ENCODE results near the gene TTLL3.
"Not testable (repeated sequence)": the region's sequence is repeated elsewhere in the genome, so short reads cannot be mapped to it uniquely, and the experiment has no call there.

Gene TTLL3

GRCh38 chr3:9865125-9865637, 55.1 kb downstream of the TTLL3 start:
- not testable (repeated sequence) for DNase-seq (ENCODE audit: low read depth in 2 of 2)

GRCh38 chr3:9866639-9867038, 56.6 kb downstream of the TTLL3 start:
- DNase-seq (ENCODE audit: low read depth in 2 of 2) = no peak

- no peak for DNase-seq (ENCODE audit: low read depth in 2 of 2)
Measured at GRCh38 chr3:9867106-9867505, 57.0 kb downstream of the TTLL3 start.

GRCh38 chr3:9869955-9870354, 59.9 kb downstream of the TTLL3 start:
- no peak for DNase-seq (ENCODE audit: low read depth in 2 of 2)

GRCh38 chr3:9870978-9871377, 60.9 kb downstream of the TTLL3 start:
- no peak for DNase-seq (ENCODE audit: low read depth in 2 of 2)

- DNase-seq (ENCODE audit: low read depth in 2 of 2) = not testable (repeated sequence)
Measured at GRCh38 chr3:9872067-9872466, 62.0 kb downstream of the TTLL3 start.

GRCh38 chr3:9875448-9875847, 65.4 kb downstream of the TTLL3 start:
- no peak for DNase-seq (ENCODE audit: low read depth in 2 of 2)

GRCh38 chr3:9876255-9876654, 66.2 kb downstream of the TTLL3 start:
- DNase-seq (ENCODE audit: low read depth in 2 of 2) = not testable (repeated sequence)

GRCh38 chr3:9876991-9877390, 66.9 kb downstream of the TTLL3 start:
- DNase-seq (ENCODE audit: low read depth in 2 of 2) = no peak

GRCh38 chr3:9878700-9879099, 68.6 kb downstream of the TTLL3 start:
- DNase-seq (ENCODE audit: low read depth in 2 of 2) = no peak

- DNase-seq (ENCODE audit: low read depth in 2 of 2) = no peak
Measured at GRCh38 chr3:9879830-9880549, 69.9 kb downstream of the TTLL3 start, which contains the start of gene CIDEC. Gene CIDEC, minus strand, starts transcription at chr3:9880253. Its CDS starts 1,767 bp downstream, at chr3:9878486.

GRCh38 chr3:9881441-9881840, 71.4 kb downstream of the TTLL3 start:
- no peak for DNase-seq (ENCODE audit: low read depth in 2 of 2)

- no peak for DNase-seq (ENCODE audit: low read depth in 2 of 2)
Measured at GRCh38 chr3:9883706-9884554, 73.9 kb downstream of the TTLL3 start.

GRCh38 chr3:9884555-9885165, 74.6 kb downstream of the TTLL3 start:
- DNase-seq (ENCODE audit: low read depth in 2 of 2) = no peak

All from stimulated activated CD8-positive, alpha-beta memory T cell treated with anti-CD3 and anti-CD28 coated beads, Interleukin-15, amount 100 ng/mL, for 48 hours (primary cell).